GM12872 (cell line): ENCODE measurements around the gene PTGFRN.
A peak's percentile ranks its signal among the peaks of the same experiment; 100 is the strongest.

Experiments used
- CTCF ChIP-seq: IDR thresholded peaks from 3 replicates; pipeline ENCODE4 v1.5.1; 2011; ENCODE audit warnings: low read depth, mild to moderate bottlenecking, low read length, moderate library complexity; ENCODE audit not compliant: insufficient read depth

The PTGFRN gene

GRCh38 chr1:116981521-116982037, 71.9 kb downstream of the PTGFRN start:
- no peak for TF ChIP-seq CTCF

- 0 out of 3 replicates have a peak, but pooled peaks have one; percentile 20 for TF ChIP-seq CTCF
Measured at GRCh38 chr1:116982319-116983004, 72.7 kb downstream of the PTGFRN start.

GRCh38 chr1:116983112-116983511, 73.4 kb downstream of the PTGFRN start:
- TF ChIP-seq CTCF: no peak

- no peak for TF ChIP-seq CTCF
Measured at GRCh38 chr1:116983678-116984077, 74.0 kb downstream of the PTGFRN start.

- no peak for TF ChIP-seq CTCF
Measured at GRCh38 chr1:116984406-116985160, 74.9 kb downstream of the PTGFRN start.

- TF ChIP-seq CTCF: no peak
Measured at GRCh38 chr1:116986421-116987255, 76.9 kb downstream of the PTGFRN start.

GRCh38 chr1:116987256-116987555, 77.5 kb downstream of the PTGFRN start:
- TF ChIP-seq CTCF: no peak
